H9 (cell line): Measurements from ENCODE around the gene ADAM22. TPM values are rescaled to one million over a fixed set of nuclear protein-coding genes. Genes with fewer than 3 reads are reported as not detected.

Experiments used
- DNase-seq: peaks from one replicate; pipeline ENCODE4 v3.0.0-alpha.2; 2017
- H2AFZ ChIP-seq: one replicate; pipeline ENCODE4 v1.6.1; 2013; ENCODE audit warnings: mild to moderate bottlenecking, low read length, control low read depth, moderate library complexity
- H2AK5ac ChIP-seq: 2 replicates; pipeline ENCODE4 v1.6.1; 2013; ENCODE audit warnings: low read length, control low read depth, mixed read lengths; ENCODE audit not compliant: insufficient read length
- H2BK120ac ChIP-seq: one replicate; pipeline ENCODE4 v1.6.1; 2013; ENCODE audit warnings: low read depth, mild to moderate bottlenecking, low read length, control low read depth, inconsistent platforms; ENCODE audit not compliant: poor library complexity, severe bottlenecking
- H2BK12ac ChIP-seq: 2 replicates; pipeline ENCODE4 v1.6.1; 2013; ENCODE audit warnings: low read length, control low read depth, mixed read lengths, low read depth; ENCODE audit not compliant: insufficient read length
- H2BK15ac ChIP-seq: 2 replicates; pipeline ENCODE4 v1.6.1; 2013; ENCODE audit warnings: low read depth, low read length, control low read depth
- H2BK20ac ChIP-seq: one replicate; pipeline ENCODE4 v1.6.1; 2013; ENCODE audit warnings: low read depth, mild to moderate bottlenecking, low read length, control low read depth, inconsistent platforms; ENCODE audit not compliant: poor library complexity, severe bottlenecking
- H2BK5ac ChIP-seq: 2 replicates; pipeline ENCODE4 v1.6.1; 2013; ENCODE audit warnings: low read length, control low read depth, mixed read lengths; ENCODE audit not compliant: insufficient read length
- H3K14ac ChIP-seq: 2 replicates; pipeline ENCODE4 v1.6.1; 2013; ENCODE audit warnings: low read length, control low read depth; ENCODE audit not compliant: insufficient read depth
- H3K18ac ChIP-seq: 2 replicates; pipeline ENCODE4 v1.6.1; 2013; ENCODE audit warnings: low read depth, mild to moderate bottlenecking, mixed read lengths, low read length, control low read depth; ENCODE audit not compliant: insufficient read length
- H3K23ac ChIP-seq: 2 replicates; pipeline ENCODE4 v1.6.1; 2013; ENCODE audit warnings: low read length, control low read depth, mixed read lengths, low read depth; ENCODE audit not compliant: insufficient read length
- H3K23me2 ChIP-seq: 2 replicates; pipeline ENCODE4 v1.6.1; 2013; ENCODE audit warnings: low read depth, mild to moderate bottlenecking, mixed read lengths, low read length, control low read depth; ENCODE audit not compliant: insufficient read length, poor library complexity, severe bottlenecking
- H3K27ac ChIP-seq: 2 replicates; pipeline ENCODE4 v1.5.1; 2013; ENCODE audit warnings: low read length, control low read depth, mixed read lengths, low read depth; ENCODE audit not compliant: insufficient read length
- H3K27me3 ChIP-seq: 2 replicates; pipeline ENCODE4 v1.6.1; 2013; ENCODE audit warnings: low read length, control low read depth, inconsistent platforms; ENCODE audit not compliant: insufficient read depth
- H3K4ac ChIP-seq: 2 replicates; pipeline ENCODE4 v1.6.1; 2013; ENCODE audit warnings: low read depth, mild to moderate bottlenecking, control low read depth, inconsistent platforms, low read length, moderate library complexity
- H3K4me1 ChIP-seq: 2 replicates; pipeline ENCODE4 v1.6.1; 2013; ENCODE audit warnings: low read length, control low read depth, inconsistent platforms; ENCODE audit not compliant: insufficient read depth
- H3K4me2 ChIP-seq: 2 replicates; pipeline ENCODE4 v1.6.1; 2013; ENCODE audit warnings: low read length, control low read depth, mixed read lengths; ENCODE audit not compliant: insufficient read length, insufficient read depth
- H3K56ac ChIP-seq: 2 replicates; pipeline ENCODE4 v1.6.1; 2013; ENCODE audit warnings: low read depth, mild to moderate bottlenecking, mixed read lengths, low read length, control low read depth; ENCODE audit not compliant: insufficient read length
- H3K79me1 ChIP-seq: 2 replicates; pipeline ENCODE4 v1.6.1; 2013; ENCODE audit warnings: low read depth, mild to moderate bottlenecking, moderate library complexity, low read length, control low read depth, inconsistent platforms; ENCODE audit not compliant: insufficient read depth, poor library complexity, severe bottlenecking
- H3K79me2 ChIP-seq: 2 replicates; pipeline ENCODE4 v1.6.1; 2013; ENCODE audit warnings: low read length, control low read depth, inconsistent platforms; ENCODE audit not compliant: insufficient read depth
- H3K9ac ChIP-seq: 2 replicates; pipeline ENCODE4 v1.6.1; 2013; ENCODE audit warnings: low read length, control low read depth, mixed read lengths; ENCODE audit not compliant: insufficient read length; ENCODE audit errors: extremely low read depth
- H3K9me3 ChIP-seq: one replicate; pipeline ENCODE4 v1.6.1; 2013; ENCODE audit warnings: low read depth, low read length, inconsistent platforms; ENCODE audit not compliant: control insufficient read depth
- H3T11ph ChIP-seq: one replicate; pipeline ENCODE4 v1.6.1; 2013; ENCODE audit warnings: mild to moderate bottlenecking, low read length, control low read depth, inconsistent platforms
- H4K20me1 ChIP-seq: one replicate; pipeline ENCODE4 v1.6.1; 2013; ENCODE audit not compliant: control insufficient read depth, insufficient read length, insufficient read depth
- H4K5ac ChIP-seq: 2 replicates; pipeline ENCODE4 v1.6.1; 2013; ENCODE audit warnings: low read depth, mild to moderate bottlenecking, mixed read lengths, low read length, control low read depth; ENCODE audit not compliant: insufficient read length
- H4K8ac ChIP-seq: replicated peaks from 2 replicates; pipeline ENCODE4 v1.6.1; 2013; ENCODE audit warnings: low read length, control low read depth, mixed read lengths, low read depth; ENCODE audit not compliant: insufficient read length
- H4K91ac ChIP-seq: 2 replicates; pipeline ENCODE4 v1.6.1; 2013; ENCODE audit warnings: low read depth, mild to moderate bottlenecking, moderate library complexity, mixed read lengths, low read length, control low read depth; ENCODE audit not compliant: insufficient read length
- H3K27ac Mint-ChIP-seq, 3 experiments: 2 replicates in 2 of 3; 3 replicates in 1 of 3; pipeline ENCODE4 v1.8.0; 2020 to 2021; ENCODE audit warnings: mixed read lengths in 3 of 3, mild to moderate bottlenecking in 1 of 3, moderate library complexity in 1 of 3
- H3K27me3 Mint-ChIP-seq: 2 replicates; pipeline ENCODE4 v1.8.0; 2021; ENCODE audit warnings: low read depth, mild to moderate bottlenecking, moderate library complexity, mixed read lengths
- H3K36me3 Mint-ChIP-seq, 3 experiments: 2 replicates in 2 of 3; 3 replicates in 1 of 3; pipeline ENCODE4 v1.8.0; 2020 to 2021; ENCODE audit warnings: low read depth in 3 of 3, mixed read lengths in 3 of 3; ENCODE audit not compliant: insufficient read depth in 1 of 3
- H3K4me1 Mint-ChIP-seq, 2 experiments: 2 replicates each; pipeline ENCODE4 v1.8.0; 2020; ENCODE audit warnings: mixed read lengths in 2 of 2
- H3K4me3 Mint-ChIP-seq, 2 experiments: 2 replicates in 1 of 2; 3 replicates in 1 of 2; pipeline ENCODE4 v1.8.0; 2020 to 2021; ENCODE audit warnings: mild to moderate bottlenecking in 2 of 2, mixed read lengths in 2 of 2, moderate library complexity in 1 of 2
- H3K9me3 Mint-ChIP-seq, 2 experiments: 2 replicates in 1 of 2; 3 replicates in 1 of 2; pipeline ENCODE4 v1.8.0; 2020; ENCODE audit warnings: mild to moderate bottlenecking in 2 of 2, mixed read lengths in 2 of 2, moderate library complexity in 1 of 2
- CTCF ChIP-seq: fragments of 200-600 bp; sonication (generic); conservative IDR thresholded peaks from 3 replicates; pipeline ENCODE4 v1.8.0; 2021; ENCODE audit warnings: antibody characterized with exemption, mild to moderate bottlenecking
- WGBS: extraction: QIAGEN DNeasy Blood & Tissue Kit; methylation state at CpG from one replicate; pipeline ENCODE4 v1.1.7; 2013; ENCODE audit warnings: missing lambda C conversion rate, low lambda C conversion rate, mixed read lengths; ENCODE audit not compliant: insufficient read length; ENCODE audit errors: extremely low coverage; 5-methylcytosine and 5-hydroxymethylcytosine counted together
- total RNA-seq: library from RNA; stranded (reverse); gene quantifications from 2 replicates; pipeline ENCODE4 v1.2.1, GENCODE V29; 2021

Gene ADAM22
- total RNA-seq, 1 experiment from 2014 or later, result 8.7 TPM

GRCh38 chr7:88069093-88069492 is 135.0 kb downstream of the ADAM22 start:
- H2AK5ac ChIP-seq, result no peak overlapping the region
- H3K36me3 Mint-ChIP-seq, result no peaks in the 10 kb centered on the region; a peak in 1 of 7 replicates
- no peak overlapping the region for H4K8ac ChIP-seq
- no peaks in the 10 kb centered on the region for H3K27me3 Mint-ChIP-seq
- H4K20me1 ChIP-seq, result no peaks in the 10 kb centered on the region
- no peak overlapping the region for H2AFZ ChIP-seq
- H3K27me3 ChIP-seq, result no peaks in the 10 kb centered on the region
- no peaks in the 10 kb centered on the region for H3K9me3 ChIP-seq
- H2BK5ac ChIP-seq, result no peak overlapping the region
- H3K4me1 ChIP-seq, result peaks cover 2% of the 10 kb centered on the region; the same call in 1 of the 2 replicates
- no peak for TF ChIP-seq CTCF
- H4K5ac ChIP-seq, result no peak overlapping the region
- no peak overlapping the region for H2BK20ac ChIP-seq
- H3K14ac ChIP-seq, result no peak overlapping the region
- no peak overlapping the region for H4K91ac ChIP-seq
- no peak overlapping the region for H3K4me3 Mint-ChIP-seq
- no CpG with 5 or more reads among the region's 1 CpG for WGBS
- H3K18ac ChIP-seq, result no peak overlapping the region
- no peak overlapping the region for H2BK12ac ChIP-seq
- no peak overlapping the region for H3K9ac ChIP-seq
- H3T11ph ChIP-seq, result no peak overlapping the region
- no peaks in the 10 kb centered on the region for H3K79me1 ChIP-seq
- H3K9me3 Mint-ChIP-seq, result no peaks in the 10 kb centered on the region
- H3K4me1 Mint-ChIP-seq, result peaks cover 9 to 12% of the 10 kb centered on the region in 2 experiments
- H3K4me2 ChIP-seq, result no peak overlapping the region
- H3K4ac ChIP-seq, result no peak overlapping the region
- H3K56ac ChIP-seq, result no peak overlapping the region
- H2BK15ac ChIP-seq, result no peak overlapping the region
- H3K79me2 ChIP-seq, result no peaks in the 10 kb centered on the region
- no peaks in the 10 kb centered on the region for H3K23me2 ChIP-seq
- no peak for DNase-seq
- no peak overlapping the region for H3K27ac ChIP-seq
- no peak overlapping the region for H2BK120ac ChIP-seq
- peak overlapping the region in 2 of 3 experiments; percentile 16 to 36; a peak in 2 of 7 replicates for H3K27ac Mint-ChIP-seq
- no peak overlapping the region for H3K23ac ChIP-seq
